K562 (cell line): ENCODE data around the gene RNF175. TPM values are rescaled to one million over a fixed set of nuclear protein-coding genes. Genes with fewer than 3 reads are reported as not detected.

Experiments
- ATAC-seq: fragments of 200-7000 bp; cut with Tn5 transposase; 3 replicates; pipeline ENCODE4 v1.9.1; 2020; ENCODE audit warnings: moderate library complexity
- Bru-seq: library from RNA; stranded (reverse); fragments of 400-500 nt; gene quantifications from one replicate; lab custom pipeline; 2021; lab: Mats Ljungman, UMichigan
- BruChase-seq, 2 experiments: library from RNA; stranded (reverse); fragments of 400-500 nt; gene quantifications; one replicate each; lab custom pipeline; 2021; lab: Mats Ljungman, UMichigan
- BruUV-seq: library from RNA; stranded (reverse); fragments of 400-500 nt; replicated peaks from 2 replicates; lab custom pipeline; 2021; lab: Mats Ljungman, UMichigan
- CTCF ChIA-PET: fragments of 300-600 bp; formaldehyde crosslinking; extraction: SDS; loops from one replicate; lab custom pipeline; 2021; ENCODE audit warnings: low intra/inter-chr PET ratio; lab: Yijun Ruan, JAX
- POLR2A ChIA-PET: fragments of 300-600, 350-650 bp; sonication (Branson Sonifier 250); formaldehyde crosslinking; extraction: SDS; loops from one replicate; lab custom pipeline; 2021; ENCODE audit warnings: antibody characterized with exemption, inconsistent platforms; lab: Yijun Ruan, JAX
- DNase-seq, 4 experiments: peaks; one replicate each; pipeline versions ENCODE4 v3.0.0 to v3.0.0-alpha.2; 2011 to 2018; ENCODE audit warnings: low spot score in 3 of 4, mixed read lengths in 3 of 4; ENCODE audit errors: extremely low read depth in 1 of 4
- FAIRE-seq: peaks from 2 replicates; lab custom pipeline; 2011; peaks lifted over from hg19 to GRCh38; lab: Jason Lieb, UNC
- H2AFZ ChIP-seq: 2 replicates; pipeline ENCODE4 v1.6.0; 2011; ENCODE audit warnings: low read depth, low read length, control low read depth, inconsistent platforms
- H3K27ac ChIP-seq: fragments of 200-600 bp; 3 replicates; pipeline ENCODE4 v1.8.0; 2011; ENCODE audit warnings: low read depth, mild to moderate bottlenecking, control low read depth, inconsistent platforms, low read length, moderate library complexity, mixed read lengths; ENCODE audit errors: extremely low read depth
- H3K27me3 ChIP-seq, 2 experiments: fragments of 300-600 bp in 1 of 2; 2 replicates in 1 of 2; 3 replicates in 1 of 2; pipeline versions ENCODE4 v1.6.0 to v1.8.0; 2011; ENCODE audit warnings: inconsistent platforms in 2 of 2, low read length in 2 of 2, mild to moderate bottlenecking in 1 of 2, mixed read lengths in 1 of 2, moderate library complexity in 1 of 2; ENCODE audit not compliant: control insufficient read depth in 2 of 2, insufficient read depth in 2 of 2
- H3K36me3 ChIP-seq: fragments of 300-600 bp; 3 replicates; pipeline ENCODE4 v1.8.0; 2011; ENCODE audit warnings: mild to moderate bottlenecking, low read length, inconsistent platforms; ENCODE audit not compliant: control insufficient read depth, insufficient read depth
- H3K4me1 ChIP-seq, 2 experiments: fragments of 200-600 bp in 1 of 2; replicated peaks in 1 of 2; 2 replicates in 1 of 2; 3 replicates in 1 of 2; pipeline versions ENCODE4 v1.5.1 to v1.8.0; 2011; ENCODE audit warnings: inconsistent platforms in 2 of 2, low read length in 2 of 2, mild to moderate bottlenecking in 1 of 2, mixed read lengths in 1 of 2, moderate library complexity in 1 of 2; ENCODE audit not compliant: control insufficient read depth in 2 of 2, insufficient read depth in 2 of 2
- H3K4me2 ChIP-seq: 2 replicates; pipeline ENCODE4 v1.6.1; 2011; ENCODE audit warnings: low read length, control low read depth, inconsistent platforms, mixed read lengths; ENCODE audit not compliant: insufficient read depth
- H3K4me3 ChIP-seq: fragments of 200-600 bp; sonication (generic), shearing (Covaris generic); 2 replicates; pipeline ENCODE4 v1.5.1; 2016; ENCODE audit warnings: control low read depth, inconsistent platforms
- H3K79me2 ChIP-seq: fragments of 200-600 bp; 3 replicates; pipeline ENCODE4 v1.8.0; 2011; ENCODE audit warnings: low read length, inconsistent platforms; ENCODE audit not compliant: control insufficient read depth, insufficient read depth
- H3K9ac ChIP-seq, 2 experiments: 2 replicates each; pipeline versions ENCODE4 v1.6.0 to v1.6.1; 2011; ENCODE audit warnings: low read depth in 2 of 2, low read length in 2 of 2, control low read depth in 1 of 2, inconsistent platforms in 1 of 2, mild to moderate bottlenecking in 1 of 2, mixed read lengths in 1 of 2; ENCODE audit not compliant: insufficient read depth in 1 of 2
- H3K9me1 ChIP-seq: one replicate; pipeline ENCODE4 v1.6.0; 2011; ENCODE audit warnings: inconsistent platforms, mild to moderate bottlenecking, low read length, moderate library complexity; ENCODE audit not compliant: control insufficient read depth, insufficient read depth
- H3K9me3 ChIP-seq: replicated peaks from 2 replicates; pipeline ENCODE4 v1.5.1; 2011; ENCODE audit warnings: low read depth, low read length, inconsistent platforms; ENCODE audit not compliant: control insufficient read depth, insufficient read depth
- H4K20me1 ChIP-seq: replicated peaks from 2 replicates; pipeline ENCODE4 v1.6.1; 2011; ENCODE audit warnings: low read length, inconsistent platforms, mixed read lengths; ENCODE audit not compliant: control insufficient read depth, insufficient read depth
- PURB ChIP-seq: sonication (generic); formaldehyde crosslinking; IDR thresholded peaks from 2 replicates; pipeline ENCODE4 v1.9.0; 2021; ENCODE audit warnings: low read depth, mild to moderate bottlenecking, missing genetic modification reagents
- TCF7 ChIP-seq: sonication (generic); IDR thresholded peaks from 2 replicates; pipeline ENCODE4 v1.6.1; 2016; ENCODE audit warnings: antibody characterized with exemption, borderline replicate concordance
- WGBS: fragments of 100-300 bp; shearing (Covaris generic); methylation state at CpG from one replicate; pipeline ENCODE4 v1.1.6; 2016; ENCODE audit warnings: low coverage, mixed read lengths; ENCODE audit not compliant: insufficient coverage; ENCODE audit errors: missing lambda C conversion rate; 5-methylcytosine and 5-hydroxymethylcytosine counted together
- in situ Hi-C: fragments of 300-500 bp; cut with MboI; formaldehyde crosslinking; loops from 4 replicates; pipeline ENCODE4 v1.15.0; 2018; ENCODE audit warnings: inconsistent platforms, mixed read lengths
- intact Hi-C: fragments of 100-400 bp; cut with micrococcal nuclease; formaldehyde crosslinking; loops from 2 replicates; pipeline ENCODE4 v1.14.2; 2022
- long read RNA-seq, 3 experiments: library from polyadenylated mRNA in 2 of 3; library from RNA in 1 of 3; unstranded in 2 of 3; stranded (forward) in 1 of 3; transcript quantifications; one replicate each; pipeline ENCODE4 v2.0.0, GENCODE V29; 2019 to 2022
- polyA minus RNA-seq, 3 experiments: library from RNA; depleted of rRNA, polyadenylated mRNA; stranded (reverse); fragments of >200 nt; gene quantifications; 2 replicates each; pipeline ENCODE4 v1.2.3, GENCODE V29; 2011
- polyA plus RNA-seq, 8 experiments: library from polyadenylated mRNA; depleted of rRNA in 4 of 8; stranded (reverse) in 5 of 8; unstranded in 3 of 8; fragments of >200 nt; fragmentation: Nextera tagmentation in 2 of 8; fragmentation: Illumina TruSeq in 1 of 8; extraction: Ambion mirVana in 2 of 8; extraction: Trizol in 1 of 8; gene quantifications; 2 replicates each; pipeline versions ENCODE4 v1.2.1 to v1.2.3, GENCODE V29; 2011 to 2014; ENCODE audit warnings: inconsistent platforms in 1 of 8, missing spikeins in 1 of 8
- total RNA-seq, 7 experiments: library from RNA; depleted of rRNA in 6 of 7; stranded (reverse); fragments of >200 nt in 6 of 7; fragmentation: Illumina TruSeq in 2 of 7; extraction: Trizol in 2 of 7; gene quantifications; 2 replicates each; pipeline versions ENCODE4 v1.2.1 to v1.2.3, GENCODE V29; 2011 to 2021; ENCODE audit warnings: low replicate concordance in 1 of 7
- TF ChIP-seq, protein P1 (sequence below): fragments of 200-800 bp; sonication (Bioruptor generic); IDR thresholded peaks from 2 replicates; pipeline ENCODE4 v1.6.1; 2017; ENCODE audit warnings: missing genetic modification characterization, missing compliant biosample characterization
- TF ChIP-seq, protein P2 (sequence below), 2 experiments: IDR thresholded peaks; 2 replicates each; pipeline ENCODE4 v1.6.1; 2011; ENCODE audit warnings: borderline replicate concordance in 1 of 2, control low read depth in 1 of 2, low read depth in 1 of 2, low read length in 1 of 2, mild to moderate bottlenecking in 1 of 2, mixed read lengths in 1 of 2, moderate library complexity in 1 of 2; ENCODE audit not compliant: insufficient read depth in 1 of 2, insufficient read length in 1 of 2, poor library complexity in 1 of 2, severe bottlenecking in 1 of 2; ENCODE audit errors: extremely low read depth in 1 of 2

RNF175 gene
- total RNA-seq (2011; cell fraction: chromatin; rRNA removed; ENCODE audit: low replicate concordance): not detected in 2 replicates
- not detected in 2 replicates for total RNA-seq (2011; cell fraction: nucleolus; rRNA removed)
- total RNA-seq (2011; cell fraction: nucleoplasm; rRNA removed): not detected in 2 replicates
- total RNA-seq (2014; rRNA removed): not detected in 2 replicates
- total RNA-seq (2014; rRNA removed; fragmentation: Illumina TruSeq; extraction: Trizol): not detected in 2 replicates
- not detected in 2 replicates for total RNA-seq (2015; rRNA removed; fragmentation: Illumina TruSeq; extraction: Trizol)
- not detected in 2 replicates for total RNA-seq (2021)
- polyA plus RNA-seq (2011; rRNA removed): not detected in 2 replicates
- not detected in 2 replicates for polyA plus RNA-seq (2011; cell fraction: cytosol; rRNA removed)
- not detected in 2 replicates for polyA plus RNA-seq (2011; cell fraction: nucleus; rRNA removed)
- polyA plus RNA-seq (2012): not detected in 2 replicates
- not detected in 2 replicates for polyA plus RNA-seq (2014; fragmentation: Illumina TruSeq; extraction: Trizol)
- polyA plus RNA-seq (2014; fragmentation: Nextera tagmentation; extraction: Ambion mirVana): not detected
- polyA plus RNA-seq (2014; rRNA removed): not detected in 2 replicates
- polyA minus RNA-seq (2011; rRNA and poly(A)+ RNA removed): not detected in 2 replicates
- polyA minus RNA-seq (2011; cell fraction: cytosol; rRNA and poly(A)+ RNA removed): not detected in 2 replicates
- polyA minus RNA-seq (2011; cell fraction: nucleus; rRNA and poly(A)+ RNA removed): not detected in 2 replicates
- Bru-seq, nascent RNA: percentile 7 among the genes with signal in this experiment
- percentile 6 among the genes with signal in this experiment for BruChase-seq, experiment 1, labeled RNA remaining after a 2-hour chase
- percentile 2 among the genes with signal in this experiment for BruChase-seq, experiment 2, labeled RNA remaining after a 6-hour chase
- long read RNA-seq, experiment 1: 0 reads
- long read RNA-seq, experiment 2: 0 reads
- long read RNA-seq, experiment 3: 0 reads

DNA sequence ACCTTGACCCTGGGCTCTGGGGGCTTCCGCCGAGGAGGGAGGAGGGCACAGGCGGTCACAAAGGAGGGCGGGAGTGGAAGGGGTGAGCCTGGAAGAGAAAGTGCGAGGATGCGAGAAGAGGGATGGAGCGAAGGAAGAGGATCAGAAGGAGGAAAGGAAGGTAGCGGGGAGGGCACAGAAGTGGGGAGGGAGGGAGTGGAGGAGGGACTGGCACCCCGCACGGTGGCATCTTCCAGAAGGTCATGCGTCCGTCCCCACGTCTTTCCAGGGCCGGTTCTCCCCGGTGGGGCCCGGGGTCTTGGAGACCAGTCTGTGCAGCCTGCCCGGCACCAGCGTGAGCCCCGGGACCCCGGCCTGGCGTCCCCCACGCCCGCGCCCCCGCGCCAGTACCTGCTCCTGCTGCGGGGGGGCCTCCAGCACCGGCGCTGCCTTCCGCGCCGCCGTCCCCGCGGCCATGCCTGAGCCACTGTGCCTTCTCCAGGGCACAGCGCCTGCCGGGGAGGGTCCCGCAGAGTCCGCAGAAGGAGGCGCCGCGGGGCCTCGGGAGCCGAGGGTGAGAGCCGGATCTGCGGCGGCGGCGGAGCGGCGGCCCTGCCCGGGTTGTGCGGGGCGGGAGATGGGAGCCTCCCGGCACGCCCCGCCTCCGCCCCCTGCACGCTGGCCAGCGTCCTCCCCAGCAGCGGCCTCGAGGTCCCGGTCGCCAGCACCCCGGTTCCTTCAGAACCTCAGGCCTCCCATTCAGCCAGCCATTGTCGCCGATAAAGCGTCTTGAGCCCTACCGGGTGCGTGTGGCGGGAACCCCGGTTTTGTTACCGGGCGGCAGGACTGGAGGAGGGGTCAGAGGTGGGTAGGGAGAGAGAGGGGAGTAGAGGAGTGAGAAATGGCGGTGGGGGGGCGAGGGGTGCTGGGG lies at the start of gene RNF175:
Gene RNF175, minus strand, starts transcription at position 618 of the 910 bp plus-strand sequence. Its CDS starts 162 bp downstream, at position 456.
- Histone ChIP-seq H3K4me2 (no peak within 1 kb of the TSS), H3K36me3 (no peaks in the 10 kb centered on the region), H3K4me3 (no peak within 1 kb of the TSS), H2AFZ (peak within 1 kb of the TSS; percentile 37; the same call in 1 of the 2 replicates), H3K79me2 (no peaks in the 10 kb centered on the region), H4K20me1 (no peaks in the 10 kb centered on the region), H3K9me3 (no peaks in the 10 kb centered on the region), H3K9me1 (no peaks in the 10 kb centered on the region), H3K9ac (peak within 1 kb of the TSS in 1 of 2 experiments; percentile 39; a peak in 1 of 4 replicates), H3K27ac (no peak within 1 kb of the TSS), H3K27me3 (peaks cover 20 to 41% of the 10 kb centered on the region in 2 experiments; a peak in 4 of 5 replicates), H3K4me1 (peaks cover 0 to 10% of the 10 kb centered on the region in 2 experiments; a peak in 2 of 5 replicates)
- FAIRE-seq: no peak
- 9% methylated on average over 15 of the region's 76 CpGs for WGBS
- TF ChIP-seq, protein P1, sequence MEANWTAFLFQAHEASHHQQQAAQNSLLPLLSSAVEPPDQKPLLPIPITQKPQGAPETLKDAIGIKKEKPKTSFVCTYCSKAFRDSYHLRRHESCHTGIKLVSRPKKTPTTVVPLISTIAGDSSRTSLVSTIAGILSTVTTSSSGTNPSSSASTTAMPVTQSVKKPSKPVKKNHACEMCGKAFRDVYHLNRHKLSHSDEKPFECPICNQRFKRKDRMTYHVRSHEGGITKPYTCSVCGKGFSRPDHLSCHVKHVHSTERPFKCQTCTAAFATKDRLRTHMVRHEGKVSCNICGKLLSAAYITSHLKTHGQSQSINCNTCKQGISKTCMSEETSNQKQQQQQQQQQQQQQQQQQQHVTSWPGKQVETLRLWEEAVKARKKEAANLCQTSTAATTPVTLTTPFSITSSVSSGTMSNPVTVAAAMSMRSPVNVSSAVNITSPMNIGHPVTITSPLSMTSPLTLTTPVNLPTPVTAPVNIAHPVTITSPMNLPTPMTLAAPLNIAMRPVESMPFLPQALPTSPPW: peak; percentile 18; the same call in 1 of the 2 replicates
- no peak for TF ChIP-seq TCF7
- TF ChIP-seq PURB (CRISPR knock-in tag): no peak
- TF ChIP-seq, protein P2, sequence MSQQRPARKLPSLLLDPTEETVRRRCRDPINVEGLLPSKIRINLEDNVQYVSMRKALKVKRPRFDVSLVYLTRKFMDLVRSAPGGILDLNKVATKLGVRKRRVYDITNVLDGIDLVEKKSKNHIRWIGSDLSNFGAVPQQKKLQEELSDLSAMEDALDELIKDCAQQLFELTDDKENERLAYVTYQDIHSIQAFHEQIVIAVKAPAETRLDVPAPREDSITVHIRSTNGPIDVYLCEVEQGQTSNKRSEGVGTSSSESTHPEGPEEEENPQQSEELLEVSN (IDR thresholded peaks at IDR 0.05; ENCODE audit: borderline replicate concordance in 1 of 2, extremely low read depth in 1 of 2, insufficient read depth in 1 of 2, insufficient read length in 1 of 2, low read depth in 1 of 2, low read length in 1 of 2, poor library complexity in 1 of 2, severe bottlenecking in 1 of 2): peak in 1 of 2 experiments; percentile 58
- in situ Hi-C loops (no loop called here), intact Hi-C loops (loop anchor here (10.0 kb wide), 1 partner anchor 325 kb away; no protein-coding TSS in a partner anchor)
- peak; percentile 69 for ATAC-seq
- ChIA-PET POLR2A (no interaction called here), CTCF (no interaction called here)
- no TSS peak for BruUV-seq
- peak in 2 of 4 experiments; percentile 26 to 35 for DNase-seq
